ENCODE data around the gene SYNPR. TPM values are rescaled to one million over a fixed set of nuclear protein-coding genes. Genes with fewer than 3 reads are reported as not detected.

SYNPR gene
- total RNA-seq, 1 experiment from 2014 or later: 0.17 TPM

- Histone ChIP-seq H3K4ac (ENCODE audit: low read depth, low read length) (no peak overlapping the region), H2BK15ac (ENCODE audit: low read depth, low read length) (no peak overlapping the region), H3K79me1 (ENCODE audit: insufficient read depth, low read depth, low read length, poor library complexity, severe bottlenecking) (no peaks in the 10 kb centered on the region), H3K56ac (ENCODE audit: insufficient read length, low read depth, low read length) (no peak overlapping the region), H3K27me3 (ENCODE audit: insufficient read depth, low read length) (no peaks in the 10 kb centered on the region), H3K14ac (ENCODE audit: insufficient read depth, low read length) (no peak overlapping the region), H3K4me1 (ENCODE audit: insufficient read depth, low read length) (no peaks in the 10 kb centered on the region), H4K8ac (replicated peaks; ENCODE audit: insufficient read length, low read depth, low read length) (no peak overlapping the region), H3K23ac (ENCODE audit: insufficient read length, low read depth, low read length) (no peak overlapping the region), H3K23me2 (ENCODE audit: insufficient read length, low read depth, low read length, poor library complexity, severe bottlenecking) (no peaks in the 10 kb centered on the region), H3K18ac (ENCODE audit: insufficient read length, low read depth, low read length) (no peak overlapping the region), H2AK5ac (ENCODE audit: insufficient read length, low read length) (no peak overlapping the region), H2BK20ac (ENCODE audit: low read depth, low read length, poor library complexity, severe bottlenecking) (no peak overlapping the region), H4K5ac (ENCODE audit: insufficient read length, low read depth, low read length) (no peak overlapping the region), H4K20me1 (ENCODE audit: control insufficient read depth, insufficient read depth, insufficient read length) (no peaks in the 10 kb centered on the region), H2AFZ (ENCODE audit: low read length) (no peak overlapping the region), H3T11ph (ENCODE audit: low read length) (no peak overlapping the region), H3K79me2 (ENCODE audit: insufficient read depth, low read length) (no peaks in the 10 kb centered on the region), H3K4me2 (ENCODE audit: insufficient read depth, insufficient read length, low read length) (no peak overlapping the region), H4K91ac (ENCODE audit: insufficient read length, low read depth, low read length) (no peak overlapping the region), H3K9ac (ENCODE audit: extremely low read depth, insufficient read length, low read length) (no peak overlapping the region), H2BK120ac (ENCODE audit: low read depth, low read length, poor library complexity, severe bottlenecking) (no peak overlapping the region), H3K9me3 (ENCODE audit: control insufficient read depth, low read depth, low read length) (no peaks in the 10 kb centered on the region), H2BK5ac (ENCODE audit: insufficient read length, low read length) (no peak overlapping the region), H2BK12ac (ENCODE audit: insufficient read length, low read depth, low read length) (no peak overlapping the region), H3K27ac (ENCODE audit: insufficient read length, low read depth, low read length) (no peak overlapping the region)
- no peak for DNase-seq
- WGBS (ENCODE audit: extremely low coverage, insufficient read length, low lambda C conversion rate): no CpG with 5 or more reads among the region's 3 CpGs
- H3K27ac Mint-ChIP-seq: no peak overlapping the region
- no peaks in the 10 kb centered on the region for H3K36me3 Mint-ChIP-seq (ENCODE audit: insufficient read depth in 1 of 3, low read depth in 3 of 3)
- peaks cover 8% of the 10 kb centered on the region in 2 experiments; a peak in 3 of 4 replicates for H3K4me1 Mint-ChIP-seq
- H3K27me3 Mint-ChIP-seq (ENCODE audit: low read depth): no peaks in the 10 kb centered on the region
- H3K9me3 Mint-ChIP-seq: no peaks in the 10 kb centered on the region
- no peak for TF ChIP-seq CTCF (conservative IDR thresholded peaks at IDR 0.05)
- no peak overlapping the region for H3K4me3 Mint-ChIP-seq
Measured at GRCh38 chr3:63493101-63493500, 215.0 kb downstream of the SYNPR start.

All from H9 (cell line).